Thoracic aorta (tissue), 2 donors: ENCODE measurements around the gene SH2D5. TPM values are rescaled to one million over a fixed set of nuclear protein-coding genes. Genes with fewer than 3 reads are reported as not detected.

Source experiments
- ATAC-seq: fragments of 150-250 bp; one replicate; pipeline ENCODE4 v1.8.0; 2017; ENCODE audit warnings: low read depth; ENCODE audit not compliant: insufficient number of reproducible peaks, low FRiP score
- DNase-seq: peaks from one replicate; pipeline ENCODE4 v3.0.0-alpha.2; 2020; ENCODE audit warnings: low spot score
- H3K27ac ChIP-seq, 2 donors: fragments of 200-600 bp; sonication (generic); 1 replicate in 1 of 2; 2 replicates in 1 of 2; pipeline ENCODE4 v1.5.1; 2016; ENCODE audit warnings: mild to moderate bottlenecking in 2 of 2, moderate library complexity in 2 of 2
- H3K27me3 ChIP-seq: fragments of 200-600 bp; sonication (generic); replicated peaks from 2 replicates; pipeline ENCODE4 v1.6.0; 2016; ENCODE audit warnings: mild to moderate bottlenecking; ENCODE audit not compliant: insufficient read depth
- H3K36me3 ChIP-seq: fragments of 200-600 bp; sonication (generic); one replicate; pipeline ENCODE4 v1.5.1; 2016
- H3K4me1 ChIP-seq, 2 donors: fragments of 200-600 bp; sonication (generic); 1 replicate in 1 of 2; 2 replicates in 1 of 2; pipeline versions ENCODE4 v1.5.1 to v1.6.0; 2016; ENCODE audit warnings: low read depth in 2 of 2, mild to moderate bottlenecking in 1 of 2; ENCODE audit not compliant: control insufficient read depth in 1 of 2
- H3K4me3 ChIP-seq: fragments of 200-600 bp; sonication (generic); 2 replicates; pipeline ENCODE4 v1.5.1; 2016; ENCODE audit warnings: mild to moderate bottlenecking
- H3K9me3 ChIP-seq: fragments of 200-600 bp; sonication (generic); 2 replicates; pipeline ENCODE4 v1.5.1; 2016
- CTCF ChIP-seq: fragments of 200-600 bp; sonication (generic); IDR thresholded peaks from one replicate; pipeline ENCODE4 v1.5.1; 2019; ENCODE audit warnings: antibody characterized with exemption
- total RNA-seq, 2 donors: library from RNA; depleted of rRNA; stranded (reverse); fragments of >200 nt; gene quantifications; one replicate each; pipeline versions ENCODE4 v1.1.0 to v1.2.3, GENCODE V29; 2016

The SH2D5 gene
- total RNA-seq, 2 donors from 2014 or later: 0.41 TPM; not detected in 1

GRCh38 chr1:20763417-20763816 is 30.9 kb upstream of the SH2D5 start:
- no peak for TF ChIP-seq CTCF
- no peaks in the 10 kb centered on the region for H3K9me3 ChIP-seq
- H3K27me3 ChIP-seq: no peaks in the 10 kb centered on the region
- H3K4me1 ChIP-seq: no peaks in the 10 kb centered on the region
- H3K27ac ChIP-seq: no peak overlapping the region
- DNase-seq (no peak), ATAC-seq (no peak)
- peaks cover 78% of the 10 kb centered on the region for H3K36me3 ChIP-seq
- H3K4me3 ChIP-seq: no peak overlapping the region

DNA sequence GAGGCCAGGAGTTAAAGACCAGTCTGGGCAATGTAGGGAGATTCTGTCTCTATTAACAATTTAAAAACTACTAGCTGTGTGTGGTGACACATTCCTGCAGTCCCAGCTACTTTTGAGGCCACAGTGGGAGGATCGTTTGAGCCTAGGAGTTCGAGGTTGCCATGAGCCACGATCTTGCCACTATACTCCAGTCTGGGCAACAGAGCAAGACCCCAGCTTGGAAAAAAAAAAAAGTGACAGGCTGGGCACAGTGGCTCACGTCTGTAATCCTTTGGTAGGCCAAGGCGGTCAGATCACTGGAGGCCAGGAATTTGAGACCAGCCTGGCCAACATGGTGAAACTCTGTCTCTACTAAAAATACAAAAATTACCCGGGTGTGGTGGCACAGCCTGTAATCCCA is 27.8 kb upstream of the SH2D5 start:
- no peaks in the 10 kb centered on the region for H3K4me1 ChIP-seq
- ATAC-seq (no peak), DNase-seq (no peak)
- no peak overlapping the region for H3K27ac ChIP-seq
- H3K27me3 ChIP-seq: no peaks in the 10 kb centered on the region
- no peaks in the 10 kb centered on the region for H3K9me3 ChIP-seq
- H3K36me3 ChIP-seq: peaks cover 60% of the 10 kb centered on the region
- H3K4me3 ChIP-seq: no peak overlapping the region
- TF ChIP-seq CTCF: no peak

DNA sequence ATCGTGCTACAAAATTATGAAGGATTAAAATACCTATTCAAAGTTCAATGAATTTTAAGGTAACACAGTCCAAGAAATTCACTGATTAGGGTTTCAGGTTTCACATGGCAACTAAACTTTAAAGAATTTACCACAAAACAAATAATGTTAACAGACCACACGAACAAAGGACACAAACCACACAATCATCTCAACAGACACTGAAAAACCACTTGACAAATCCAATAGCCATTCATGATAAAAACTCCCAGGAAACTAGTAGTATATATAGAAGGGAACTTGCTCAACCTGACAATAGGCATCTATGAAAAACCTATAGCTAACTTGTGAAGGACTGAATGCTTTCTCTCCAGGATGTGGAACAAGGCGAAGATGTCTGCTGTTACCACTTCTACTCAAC is 21.1 kb upstream of the SH2D5 start:
- TF ChIP-seq CTCF: no peak
- peaks cover 28% of the 10 kb centered on the region for H3K36me3 ChIP-seq
- no peak for DNase-seq
- no peak for ATAC-seq
- no peaks in the 10 kb centered on the region for H3K27me3 ChIP-seq
- H3K27ac ChIP-seq: no peak overlapping the region
- H3K4me1 ChIP-seq: no peaks in the 10 kb centered on the region
- no peak overlapping the region for H3K4me3 ChIP-seq
- no peaks in the 10 kb centered on the region for H3K9me3 ChIP-seq

DNA sequence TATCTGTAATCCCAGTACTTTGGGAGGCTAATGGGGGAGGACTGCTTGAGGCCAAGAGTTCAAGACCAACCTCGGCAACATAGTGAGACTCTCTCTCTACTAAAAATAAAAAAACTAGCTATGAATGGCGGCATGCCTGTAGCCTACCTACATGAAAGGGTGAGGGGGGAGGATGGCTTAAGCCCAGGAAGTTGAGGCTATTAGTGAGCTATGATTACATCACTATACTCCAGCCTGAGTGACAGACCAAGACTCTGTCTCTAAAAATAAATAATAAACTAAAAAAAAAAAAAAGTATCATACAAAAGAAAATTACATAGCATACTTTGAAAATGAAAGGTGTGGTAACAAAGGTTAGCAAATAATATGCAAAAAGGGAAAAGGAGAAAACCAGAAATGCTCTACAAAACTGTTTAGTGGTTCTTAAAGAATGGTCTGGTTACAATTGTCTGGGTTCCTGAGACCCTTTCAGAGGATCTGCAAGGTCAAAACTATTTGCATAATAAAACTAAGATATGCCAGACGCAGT is 19.0 kb upstream of the SH2D5 start:
- no peak for DNase-seq
- TF ChIP-seq CTCF: no peak
- Histone ChIP-seq H3K4me1 (no peaks in the 10 kb centered on the region), H3K27ac (no peak overlapping the region), H3K9me3 (no peaks in the 10 kb centered on the region), H3K27me3 (no peaks in the 10 kb centered on the region), H3K36me3 (peaks cover 32% of the 10 kb centered on the region), H3K4me3 (no peak overlapping the region)
- no peak for ATAC-seq

- no peaks in the 10 kb centered on the region for H3K9me3 ChIP-seq
- no peak for DNase-seq
- H3K4me1 ChIP-seq: no peaks in the 10 kb centered on the region
- H3K4me3 ChIP-seq: no peak overlapping the region
- H3K36me3 ChIP-seq: peaks cover 49% of the 10 kb centered on the region
- ATAC-seq: no peak
- no peak for TF ChIP-seq CTCF
- H3K27me3 ChIP-seq: no peaks in the 10 kb centered on the region
- H3K27ac ChIP-seq: no peak overlapping the region
These were observed 10.2 kb upstream of the SH2D5 start for GRCh38 chr1:20742671-20743070.
